Spleen (tissue), 11 donors: ENCODE measurements around the gene GJB6. TPM values are rescaled to one million over a fixed set of nuclear protein-coding genes. Genes with fewer than 3 reads are reported as not detected.

Experiments
- DNase-seq: peaks from one replicate; pipeline ENCODE4 v3.0.0-alpha.2; 2020
- H3K27ac ChIP-seq, 8 donors: fragments of 200-600 bp; sonication (generic) in 7 of 8; 1 replicate in 4 of 8; 2 replicates in 4 of 8; pipeline versions ENCODE4 v1.5.0 to v1.8.0; 2016 to 2021; ENCODE audit warnings: inconsistent platforms in 4 of 8, mild to moderate bottlenecking in 4 of 8, moderate library complexity in 1 of 8
- H3K27me3 ChIP-seq, 7 donors: fragments of 200-600 bp; sonication (generic) in 6 of 7; replicated peaks in 1 of 7; 1 replicate in 4 of 7; 2 replicates in 3 of 7; pipeline versions ENCODE4 v1.5.0 to v1.8.0; 2016 to 2021; ENCODE audit warnings: inconsistent platforms in 3 of 7, mild to moderate bottlenecking in 1 of 7
- H3K36me3 ChIP-seq, 6 donors: fragments of 200-600 bp; sonication (generic) in 5 of 6; 1 replicate in 4 of 6; 2 replicates in 2 of 6; pipeline versions ENCODE4 v1.5.0 to v1.8.0; 2016 to 2021; ENCODE audit warnings: inconsistent platforms in 2 of 6
- H3K4me1 ChIP-seq, 6 donors: fragments of 200-600 bp; sonication (generic) in 5 of 6; 1 replicate in 3 of 6; 2 replicates in 3 of 6; pipeline versions ENCODE4 v1.5.0 to v1.8.0; 2016 to 2021; ENCODE audit warnings: inconsistent platforms in 3 of 6
- H3K4me3 ChIP-seq, 8 donors: fragments of 200-600 bp; sonication (generic) in 7 of 8; 1 replicate in 4 of 8; 2 replicates in 4 of 8; pipeline versions ENCODE4 v1.5.0 to v1.8.0; 2016 to 2021; ENCODE audit warnings: inconsistent platforms in 4 of 8, mild to moderate bottlenecking in 4 of 8, moderate library complexity in 2 of 8
- H3K9me3 ChIP-seq, 8 donors: fragments of 200-600 bp; sonication (generic) in 7 of 8; 1 replicate in 4 of 8; 2 replicates in 4 of 8; pipeline versions ENCODE4 v1.5.0 to v1.8.0; 2016 to 2021; ENCODE audit warnings: inconsistent platforms in 4 of 8
- POLR2A ChIP-seq, 3 donors: fragments of 450-650 bp; IDR thresholded peaks; one replicate each; pipeline ENCODE4 v1.5.1; 2017; ENCODE audit warnings: antibody characterized with exemption in 3 of 3, mild to moderate bottlenecking in 1 of 3
- POLR2AphosphoS5 ChIP-seq, 3 donors: sonication (generic); formaldehyde crosslinking; IDR thresholded peaks; one replicate each; pipeline ENCODE4 v1.5.1; 2017; ENCODE audit warnings: antibody characterized with exemption in 3 of 3
- WGBS, 5 donors: extraction: QIAGEN DNeasy Blood & Tissue Kit in 3 of 5; methylation state at CpG; one replicate each; pipeline versions ENCODE4 v1.1.5 to v1.1.7; 2013 to 2018; 5-methylcytosine and 5-hydroxymethylcytosine counted together
- intact Hi-C: fragments of 100-400 bp; cut with DNase I; formaldehyde crosslinking; loops from one replicate; pipeline ENCODE4 v1.15.0; 2023; ENCODE audit warnings: low total_unique reads
- polyA plus RNA-seq, 3 donors: library from polyadenylated mRNA; stranded (reverse); fragments of 200-250 nt; gene quantifications; one replicate each; pipeline ENCODE4 v1.2.1, GENCODE V29; 2013
- total RNA-seq, 7 donors: library from RNA; depleted of rRNA in 3 of 7; stranded (reverse); fragments of >200 nt in 3 of 7; fragmentation: NEBNext Ultra II Directional in 4 of 7; extraction: Animal tissue kit (Norgen Biotek cat#: 25700) in 4 of 7; gene quantifications; one replicate each; pipeline versions ENCODE4 v1.1.0 to v1.2.1, GENCODE V29; 2016 to 2021
- TF ChIP-seq, protein P1 (sequence below), 11 experiments: fragments of 200-600 bp in 7 of 11; fragments of 450-650 bp in 4 of 11; sonication (generic) in 4 of 11; IDR thresholded peaks in 8 of 11; conservative IDR thresholded peaks in 3 of 11; 1 replicate in 7 of 11; 2 replicates in 4 of 11; pipeline versions ENCODE4 v1.4.0 to v1.8.0; 2016 to 2021; ENCODE audit warnings: antibody characterized with exemption in 11 of 11, inconsistent platforms in 4 of 11, mild to moderate bottlenecking in 1 of 11
- donor health status: healthy with polysubstance abuse.
- donor health status: DM: no; HTN: no; CAD: no; lungs with moderate emphysema.
- donor health status: DM: no; HTN: no; CAD: no.
- donor health status: Bipolar disorder and iron deficiency.
- donor health status: healthy.
- donor health status: DM: no; HTN: no; CAD: no.
- donor health status: DM: yes; HTN: yes; CAD: no.

The GJB6 gene
- total and polyA plus RNA-seq, 10 donors = 0.17 to 2.5 (median 0.30) TPM; not detected in 3

GRCh38 chr13:20173116-20173746 is 58.9 kb downstream of the GJB6 start:
- no peak for DNase-seq
- Histone ChIP-seq H3K9me3 (no peaks in the 10 kb centered on the region), H3K27ac (no peak overlapping the region), H3K4me1 (peaks cover 0 to 11% (median 4%) of the 10 kb centered on the region in 6 donors), H3K4me3 (no peak overlapping the region), H3K36me3 (no peaks in the 10 kb centered on the region), H3K27me3 (peaks cover 0 to 71% (median 27%) of the 10 kb centered on the region in 7 donors)
- TF ChIP-seq, protein P1, sequence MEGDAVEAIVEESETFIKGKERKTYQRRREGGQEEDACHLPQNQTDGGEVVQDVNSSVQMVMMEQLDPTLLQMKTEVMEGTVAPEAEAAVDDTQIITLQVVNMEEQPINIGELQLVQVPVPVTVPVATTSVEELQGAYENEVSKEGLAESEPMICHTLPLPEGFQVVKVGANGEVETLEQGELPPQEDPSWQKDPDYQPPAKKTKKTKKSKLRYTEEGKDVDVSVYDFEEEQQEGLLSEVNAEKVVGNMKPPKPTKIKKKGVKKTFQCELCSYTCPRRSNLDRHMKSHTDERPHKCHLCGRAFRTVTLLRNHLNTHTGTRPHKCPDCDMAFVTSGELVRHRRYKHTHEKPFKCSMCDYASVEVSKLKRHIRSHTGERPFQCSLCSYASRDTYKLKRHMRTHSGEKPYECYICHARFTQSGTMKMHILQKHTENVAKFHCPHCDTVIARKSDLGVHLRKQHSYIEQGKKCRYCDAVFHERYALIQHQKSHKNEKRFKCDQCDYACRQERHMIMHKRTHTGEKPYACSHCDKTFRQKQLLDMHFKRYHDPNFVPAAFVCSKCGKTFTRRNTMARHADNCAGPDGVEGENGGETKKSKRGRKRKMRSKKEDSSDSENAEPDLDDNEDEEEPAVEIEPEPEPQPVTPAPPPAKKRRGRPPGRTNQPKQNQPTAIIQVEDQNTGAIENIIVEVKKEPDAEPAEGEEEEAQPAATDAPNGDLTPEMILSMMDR (IDR thresholded peaks at IDR 0.05 in 8 of 11, conservative IDR thresholded peaks at IDR 0.05 in 3 of 11) = no peak
- TF ChIP-seq POLR2A (IDR thresholded peaks at IDR 0.05) (no peak), POLR2AphosphoS5 (IDR thresholded peaks at IDR 0.05) (no peak)
- intact Hi-C loops = no loop called here
- WGBS, 5 donors = 75 to 95% (median 77%) methylated on average over 8 of the region's 8 CpGs

Other genes with a start within 250 kb of the GJB6 start
- gene GJA3, start 71.3 kb downstream of the GJB6 start, total RNA-seq = under 1 TPM; 0.12 to 0.43 (median 0.26) TPM
- gene GJA3, start 71.3 kb downstream of the GJB6 start, polyA plus RNA-seq = under 1 TPM; 0.15 to 0.26 (median 0.24) TPM
- gene GJB2, start 39.4 kb downstream of the GJB6 start, total RNA-seq = under 1 TPM in 3 of 7 donors, not detected in 4; 0.14 to 0.77 (median 0.16) TPM
- gene GJB2, start 39.4 kb downstream of the GJB6 start, polyA plus RNA-seq = under 1 TPM; 0.23 to 0.64 (median 0.24) TPM